NT2/D1 (cell line): ENCODE data around the gene RYR3.
A peak's percentile ranks its signal among the peaks of the same experiment; 100 is the strongest.

Experiments
- DNase-seq: peaks from one replicate; pipeline ENCODE4 v3.0.0-alpha.2; 2011; ENCODE audit warnings: low read depth, low spot score
- H3K27me3 ChIP-seq: 2 replicates; pipeline ENCODE4 v1.6.0; 2011; ENCODE audit warnings: mild to moderate bottlenecking; ENCODE audit not compliant: insufficient read length, insufficient read depth
- H3K36me3 ChIP-seq: 2 replicates; pipeline ENCODE4 v1.6.1; 2011; ENCODE audit warnings: mild to moderate bottlenecking, low read length, mixed read lengths; ENCODE audit not compliant: insufficient read depth, insufficient read length
- H3K4me1 ChIP-seq: 2 replicates; pipeline ENCODE4 v1.5.1; 2011; ENCODE audit not compliant: insufficient read depth, insufficient read length
- H3K4me3 ChIP-seq: 2 replicates; pipeline ENCODE4 v1.5.1; 2011; ENCODE audit warnings: low read depth; ENCODE audit not compliant: insufficient read length
- H3K9ac ChIP-seq: 2 replicates; pipeline ENCODE4 v1.6.0; 2011; ENCODE audit warnings: low read depth; ENCODE audit not compliant: insufficient read length
- H3K9me3 ChIP-seq: 2 replicates; pipeline ENCODE4 v1.5.1; 2011; ENCODE audit warnings: mild to moderate bottlenecking, low read length; ENCODE audit not compliant: insufficient read depth
- SUZ12 ChIP-seq: IDR thresholded peaks from 2 replicates; pipeline ENCODE4 v1.6.1; 2011; ENCODE audit not compliant: insufficient read length, insufficient read depth; ENCODE audit errors: extremely low read depth
- YY1 ChIP-seq: IDR thresholded peaks from 2 replicates; pipeline ENCODE4 v1.6.1; 2011; ENCODE audit not compliant: insufficient read length, insufficient read depth
- ZNF274 ChIP-seq: IDR thresholded peaks from 2 replicates; pipeline ENCODE4 v1.6.1; 2011; ENCODE audit warnings: mild to moderate bottlenecking, low read depth, low read length

RYR3 gene

GRCh38 chr15:33706173-33706572, 395.4 kb downstream of the RYR3 start:
- Histone ChIP-seq H3K36me3 (no peaks in the 10 kb centered on the region), H3K27me3 (no peaks in the 10 kb centered on the region), H3K4me3 (no peak overlapping the region), H3K4me1 (no peaks in the 10 kb centered on the region), H3K9me3 (peaks cover 19% of the 10 kb centered on the region; the same call in 1 of the 2 replicates), H3K9ac (no peak overlapping the region)
- no peak for TF ChIP-seq SUZ12
- TF ChIP-seq ZNF274, result no peak
- no peak for TF ChIP-seq YY1
- DNase-seq, result no peak

- H3K4me1 ChIP-seq, result no peaks in the 10 kb centered on the region
- no peaks in the 10 kb centered on the region for H3K36me3 ChIP-seq
- H3K9ac ChIP-seq, result no peak overlapping the region
- no peaks in the 10 kb centered on the region for H3K27me3 ChIP-seq
- TF ChIP-seq YY1, result no peak
- no peak for TF ChIP-seq ZNF274
- no peak for TF ChIP-seq SUZ12
- DNase-seq, result peak; percentile 67
- peaks cover 30% of the 10 kb centered on the region; the same call in 1 of the 2 replicates for H3K9me3 ChIP-seq
- no peak overlapping the region for H3K4me3 ChIP-seq
Observed at GRCh38 chr15:33710748-33711147, 400.0 kb downstream of the RYR3 start.

GRCh38 chr15:33716025-33716424, 405.3 kb downstream of the RYR3 start:
- no peaks in the 10 kb centered on the region for H3K4me1 ChIP-seq
- no peaks in the 10 kb centered on the region for H3K36me3 ChIP-seq
- no peaks in the 10 kb centered on the region for H3K27me3 ChIP-seq
- DNase-seq, result no peak
- TF ChIP-seq SUZ12, result no peak
- TF ChIP-seq YY1, result no peak
- no peak for TF ChIP-seq ZNF274
- peaks cover 14% of the 10 kb centered on the region; the same call in 1 of the 2 replicates for H3K9me3 ChIP-seq
- H3K4me3 ChIP-seq, result no peak overlapping the region
- no peak overlapping the region for H3K9ac ChIP-seq

- TF ChIP-seq SUZ12 (no peak), ZNF274 (no peak), YY1 (no peak)
Observed at GRCh38 chr15:33720952-33721351, 410.2 kb downstream of the RYR3 start.

GRCh38 chr15:33722005-33722672, 411.4 kb downstream of the RYR3 start:
- peaks cover 3% of the 10 kb centered on the region; the same call in 1 of the 2 replicates for H3K9me3 ChIP-seq
- no peak for DNase-seq
- peaks cover 3% of the 10 kb centered on the region for H3K36me3 ChIP-seq
- TF ChIP-seq ZNF274 (no peak), SUZ12 (no peak), YY1 (no peak)
- no peaks in the 10 kb centered on the region for H3K27me3 ChIP-seq
- no peaks in the 10 kb centered on the region for H3K4me1 ChIP-seq
- no peak overlapping the region for H3K9ac ChIP-seq
- no peak overlapping the region for H3K4me3 ChIP-seq

More at GRCh38 chr15:33720952-33721351, 410.2 kb downstream of the RYR3 start:
- no peak for DNase-seq
- Histone ChIP-seq H3K9ac (no peak overlapping the region), H3K4me3 (no peak overlapping the region), H3K36me3 (no peaks in the 10 kb centered on the region), H3K27me3 (no peaks in the 10 kb centered on the region), H3K4me1 (no peaks in the 10 kb centered on the region), H3K9me3 (peaks cover 3% of the 10 kb centered on the region; the same call in 1 of the 2 replicates)

- DNase-seq, result no peak
- TF ChIP-seq ZNF274 (no peak), YY1 (no peak), SUZ12 (no peak)
- no peaks in the 10 kb centered on the region for H3K27me3 ChIP-seq
- H3K4me3 ChIP-seq, result no peak overlapping the region
- peaks cover 3% of the 10 kb centered on the region for H3K36me3 ChIP-seq
- H3K9me3 ChIP-seq, result peaks cover 3% of the 10 kb centered on the region; the same call in 1 of the 2 replicates
- H3K4me1 ChIP-seq, result no peaks in the 10 kb centered on the region
- no peak overlapping the region for H3K9ac ChIP-seq
Observed at GRCh38 chr15:33722673-33723015, 411.9 kb downstream of the RYR3 start.

- Histone ChIP-seq H3K9me3 (no peaks in the 10 kb centered on the region), H3K27me3 (no peaks in the 10 kb centered on the region), H3K9ac (no peak overlapping the region), H3K4me3 (no peak overlapping the region), H3K36me3 (peaks cover 3% of the 10 kb centered on the region), H3K4me1 (no peaks in the 10 kb centered on the region)
- TF ChIP-seq YY1 (no peak), SUZ12 (no peak), ZNF274 (no peak)
- no peak for DNase-seq
Observed at GRCh38 chr15:33724321-33725036, 413.7 kb downstream of the RYR3 start.
